ENCODE results near the gene PFKL.
A peak's percentile ranks its signal among the peaks of the same experiment; 100 is the strongest.

- TF ChIP-seq USF1 (IDR thresholded peaks at IDR 0.05) = no peak
- TF ChIP-seq EP300 (IDR thresholded peaks at IDR 0.05; ENCODE audit: borderline replicate concordance) = no peak
- peak; percentile 99 for TF ChIP-seq RAD21 (IDR thresholded peaks at IDR 0.05; ENCODE audit: low read depth)
- no peak for TF ChIP-seq EGR1 (IDR thresholded peaks at IDR 0.05)
- TF ChIP-seq TCF12 (IDR thresholded peaks at IDR 0.05; ENCODE audit: low read depth) = no peak
- no peak for TF ChIP-seq CREB1 (IDR thresholded peaks at IDR 0.05; ENCODE audit: low read depth)
- TF ChIP-seq CEBPB (IDR thresholded peaks at IDR 0.05) = no peak
These were observed 2.1 kb upstream of the PFKL start for GRCh38 chr21:44297525-44298290.
